H1 (cell line): ENCODE measurements around the gene CBX2. TPM values are rescaled to one million over a fixed set of nuclear protein-coding genes. Genes with fewer than 3 reads are reported as not detected.

Experiments
- CBX8 ChIP-seq: fragments of 300-800, 300-1000 bp; sonication (generic); IDR thresholded peaks from 2 replicates; pipeline ENCODE4 v1.7.1; 2016; ENCODE audit warnings: low read depth, low read length, borderline replicate concordance
- CHD2 ChIP-seq: IDR thresholded peaks from 2 replicates; pipeline ENCODE4 v1.6.1; 2012; ENCODE audit warnings: low read length, improper control_type of control experiment
- EP300 ChIP-seq, 2 experiments: IDR thresholded peaks; 1 replicate in 1 of 2; 2 replicates in 1 of 2; pipeline ENCODE4 v1.6.1; 2011 to 2012; ENCODE audit warnings: low read depth in 2 of 2, low read length in 2 of 2, mild to moderate bottlenecking in 2 of 2, borderline replicate concordance in 1 of 2, inconsistent platforms in 1 of 2, moderate library complexity in 1 of 2
- GABPA ChIP-seq: IDR thresholded peaks from 2 replicates; pipeline ENCODE4 v1.6.1; 2011; ENCODE audit warnings: mild to moderate bottlenecking, low read length, moderate library complexity, borderline replicate concordance; ENCODE audit not compliant: insufficient read depth
- JUND ChIP-seq: IDR thresholded peaks from 2 replicates; pipeline ENCODE4 v1.6.1; 2011; ENCODE audit warnings: mild to moderate bottlenecking, improper control_type of control experiment, low read length
- POLR2AphosphoS5 ChIP-seq: IDR thresholded peaks from 2 replicates; pipeline ENCODE4 v1.6.1; 2011; ENCODE audit warnings: low read depth, low read length
- RXRA ChIP-seq: IDR thresholded peaks from 2 replicates; pipeline ENCODE4 v1.6.1; 2011; ENCODE audit warnings: low read depth, mild to moderate bottlenecking, low read length, moderate library complexity; ENCODE audit not compliant: insufficient read depth
- SP1 ChIP-seq: IDR thresholded peaks from 2 replicates; pipeline ENCODE4 v1.6.1; 2011; ENCODE audit warnings: low read depth, low read length
- polyA plus RNA-seq, 7 experiments: library from polyadenylated mRNA; depleted of rRNA in 3 of 7; stranded (reverse) in 5 of 7; unstranded in 2 of 7; fragments of >200 nt in 5 of 7; fragments of 200-250 nt in 2 of 7; gene quantifications; 1 replicate in 5 of 7; 2 replicates in 1 of 7; 4 replicates in 1 of 7; pipeline versions ENCODE4 v1.2.1 to v1.2.3, GENCODE V29; 2011 to 2013; ENCODE audit warnings: missing spikeins in 2 of 7, mixed read lengths in 2 of 7
- total RNA-seq: library from RNA; stranded (reverse); fragmentation: NEBNext Ultra II Directional; extraction: Animal tissue kit (Norgen Biotek cat#: 25700); gene quantifications from 2 replicates; pipeline ENCODE4 v1.2.1, GENCODE V29; 2021

The CBX2 gene
- total and polyA plus RNA-seq, 2 of the 8 experiments (the other 6 are each of a cell fraction or from before 2014, with no cell fraction given), result 64.3 to 83.9 TPM

DNA sequence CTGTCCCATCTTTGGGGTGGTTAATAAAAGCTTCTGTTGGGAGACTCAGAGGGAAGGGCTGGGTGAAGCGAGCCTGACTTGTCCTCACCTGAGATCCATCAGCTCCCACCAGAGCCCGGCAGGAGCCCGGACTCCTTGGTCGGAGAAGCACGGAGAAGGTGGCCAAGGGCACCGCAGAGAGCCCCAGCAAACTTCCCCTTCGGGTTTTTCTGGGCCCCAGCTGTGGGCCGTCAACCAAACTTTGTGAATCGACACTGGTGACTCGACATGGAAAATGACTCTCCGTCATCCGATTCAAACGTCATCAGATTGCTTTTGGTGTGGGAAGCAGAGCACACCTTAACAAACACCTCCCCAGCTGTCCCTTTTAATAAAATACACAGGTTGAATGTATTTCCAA is 25.8 kb upstream of the CBX2 start (continued):
- no peak for TF ChIP-seq CHD2
- TF ChIP-seq RXRA, result no peak
- no peak for TF ChIP-seq SP1
- no peak for TF ChIP-seq CBX8
- TF ChIP-seq POLR2AphosphoS5, result no peak
- no peak for TF ChIP-seq GABPA
- TF ChIP-seq JUND, result no peak
- no peak for TF ChIP-seq EP300 (IDR thresholded peaks at IDR 0.05; ENCODE audit: borderline replicate concordance in 1 of 2, low read depth in 2 of 2, low read length in 2 of 2)
